Measurements from ENCODE around the gene NHEJ1. TPM values are rescaled to one million over a fixed set of nuclear protein-coding genes. Genes with fewer than 3 reads are reported as not detected.

The NHEJ1 gene
- total and polyA plus RNA-seq, 9 of the 15 experiments (the other 6 are each of a cell fraction or from before 2014, with no cell fraction given) = 9.0 to 23.7 (median 13.9) TPM

GRCh38 chr2:219171231-219171651 is 10.6 kb upstream of the NHEJ1 start:
- 31% methylated on average over 5 of the region's 6 CpGs for WGBS (ENCODE audit: insufficient coverage, low coverage, missing lambda C conversion rate)
- in situ Hi-C loops (cut with MboI) = loop anchor here (5.0 kb wide), 2 partner anchors 36 to 121 kb away; partner anchors contain the start of gene ZFAND2B
- Histone ChIP-seq H3K27me3 (ENCODE audit: control insufficient read depth in 2 of 2, insufficient read depth in 2 of 2, low read length in 2 of 2) (no peaks in the 10 kb centered on the region), H3K36me3 (ENCODE audit: control insufficient read depth, insufficient read depth, low read length) (peaks cover 29% of the 10 kb centered on the region; the same call in 2 of the 3 replicates), H3K27ac (ENCODE audit: extremely low read depth, low read depth, low read length) (no peak overlapping the region; the same call in 2 of the 3 replicates), H3K4me3 (no peak overlapping the region), H3K4me2 (ENCODE audit: insufficient read depth, low read length) (no peak overlapping the region), H3K4me1 (replicated peaks in 1 of 2; ENCODE audit: control insufficient read depth in 2 of 2, insufficient read depth in 2 of 2, low read length in 2 of 2) (peaks cover 6% of the 10 kb centered on the region in 2 experiments; a peak in 3 of 5 replicates), H3K9me3 (replicated peaks; ENCODE audit: control insufficient read depth, insufficient read depth, low read depth, low read length) (no peaks in the 10 kb centered on the region), H3K79me2 (ENCODE audit: control insufficient read depth, insufficient read depth, low read length) (peaks cover 9% of the 10 kb centered on the region), H3K9ac (ENCODE audit: insufficient read depth in 1 of 2, low read depth in 2 of 2, low read length in 2 of 2) (peak overlapping the region in 1 of 2 experiments; percentile 11; a peak in 1 of 4 replicates), H2AFZ (ENCODE audit: low read depth, low read length) (no peak overlapping the region), H4K20me1 (replicated peaks; ENCODE audit: control insufficient read depth, insufficient read depth, low read length) (no peaks in the 10 kb centered on the region), H3K9me1 (ENCODE audit: control insufficient read depth, insufficient read depth, low read length) (no peaks in the 10 kb centered on the region)
- ChIA-PET CTCF (ENCODE audit: low intra/inter-chr PET ratio) (interaction anchor here (0.9 to 1.0 kb wide), 2 partner anchors 123 to 127 kb away, joined by 3 to 5 read pairs; no protein-coding TSS in a partner anchor), POLR2A (interaction anchor here (0.6 to 1.5 kb wide), 4 partner anchors 38 to 1118 kb away, joined by 3 read pairs; partner anchors contain the start of genes GLB1L and STK16)
- FAIRE-seq = peak; percentile 73
- ATAC-seq = peak; percentile 82
- peak; percentile 41 to 59 (median 44) for DNase-seq (ENCODE audit: extremely low read depth in 1 of 4, low spot score in 3 of 4)
- intact Hi-C loops (cut with micrococcal nuclease) = loop anchor here (1.0 kb wide), 1 partner anchor 127 kb away; no protein-coding TSS in a partner anchor
- no TSS peak for BruUV-seq (replicated peaks)
- peak; percentile 50 to 75 (median 72) for TF ChIP-seq CTCF (IDR thresholded peaks at IDR 0.05 in 2 of 3, conservative IDR thresholded peaks at IDR 0.05 in 1 of 3; ENCODE audit: insufficient read depth in 2 of 3, low read depth in 1 of 3, low read length in 3 of 3)
- no peak for TF ChIP-seq ZNF197 (CRISPR knock-in tag; IDR thresholded peaks at IDR 0.05; ENCODE audit: low read depth)
- TF ChIP-seq CTCFL (IDR thresholded peaks at IDR 0.05; ENCODE audit: borderline replicate concordance, insufficient read depth, low read depth, low read length, poor library complexity, severe bottlenecking) = peak; percentile 17
- peak; percentile 25; the same call in 1 of the 2 replicates for TF ChIP-seq TOE1 (IDR thresholded peaks at IDR 0.05; ENCODE audit: borderline replicate concordance)
- TF ChIP-seq TOE1 (CRISPR knock-in tag; IDR thresholded peaks at IDR 0.05; ENCODE audit: borderline replicate concordance, low read depth) = no peak
- TF ChIP-seq REST (IDR thresholded peaks at IDR 0.05; ENCODE audit: borderline replicate concordance) = peak; percentile 31; the same call in 1 of the 2 replicates
- no peak for TF ChIP-seq REST (CRISPR knock-in tag; IDR thresholded peaks at IDR 0.05; ENCODE audit: low read depth)
- no peak for TF ChIP-seq KDM5B (IDR thresholded peaks at IDR 0.05; ENCODE audit: insufficient replicate concordance, low read depth, low read length)

All from K562 (cell line).